ENCODE data around the gene RTN4R.
"Not testable (repeated sequence)": the region's sequence is repeated elsewhere in the genome, so short reads cannot be mapped to it uniquely, and the experiment has no call there.

RTN4R gene

GRCh38 chr22:20268279-20269012, at the start of gene RTN4R:
Gene RTN4R (minus strand): TSS chr22:20268318. CDS start chr22:20268092, 226 bp downstream.
- DNase-seq (ENCODE audit: low read depth, low spot score), result no peak
- H3K27ac ChIP-seq, result peak within 1 kb of the TSS; percentile 43

- H3K27ac ChIP-seq; DNase-seq (ENCODE audit: low read depth, low spot score): not testable (repeated sequence)
Observed at GRCh38 chr22:20317402-20318042, 49.4 kb upstream of the RTN4R start.

GRCh38 chr22:20316844-20317401, 48.8 kb upstream of the RTN4R start:
- H3K27ac ChIP-seq, result no peak overlapping the region
- DNase-seq (ENCODE audit: low read depth, low spot score), result no peak

GRCh38 chr22:20316217-20316843, 48.2 kb upstream of the RTN4R start:
- no peak for DNase-seq (ENCODE audit: low read depth, low spot score)
- H3K27ac ChIP-seq, result no peak overlapping the region

- H3K27ac ChIP-seq, result no peak overlapping the region
- no peak for DNase-seq (ENCODE audit: low read depth, low spot score)
Observed at GRCh38 chr22:20315337-20316216, 47.5 kb upstream of the RTN4R start.

GRCh38 chr22:20314741-20315336, 46.7 kb upstream of the RTN4R start:
- not testable (repeated sequence) for H3K27ac ChIP-seq; DNase-seq (ENCODE audit: low read depth, low spot score)

- not testable (repeated sequence) for H3K27ac ChIP-seq; DNase-seq (ENCODE audit: low read depth, low spot score)
Observed at GRCh38 chr22:20314206-20314605, 46.1 kb upstream of the RTN4R start.

- not testable (repeated sequence) for DNase-seq (ENCODE audit: low read depth, low spot score); H3K27ac ChIP-seq
Observed at GRCh38 chr22:20313306-20314077, 45.4 kb upstream of the RTN4R start.

GRCh38 chr22:20312396-20313191, 44.5 kb upstream of the RTN4R start:
- no peak for DNase-seq (ENCODE audit: low read depth, low spot score)
- H3K27ac ChIP-seq, result no peak overlapping the region

GRCh38 chr22:20311249-20312062, 43.3 kb upstream of the RTN4R start:
- DNase-seq (ENCODE audit: low read depth, low spot score); H3K27ac ChIP-seq: not testable (repeated sequence)

- H3K27ac ChIP-seq; DNase-seq (ENCODE audit: low read depth, low spot score): not testable (repeated sequence)
Observed at GRCh38 chr22:20310773-20311172, 42.7 kb upstream of the RTN4R start.

GRCh38 chr22:20310180-20310579, 42.1 kb upstream of the RTN4R start:
- not testable (repeated sequence) for H3K27ac ChIP-seq; DNase-seq (ENCODE audit: low read depth, low spot score)

- H3K27ac ChIP-seq; DNase-seq (ENCODE audit: low read depth, low spot score): not testable (repeated sequence)
Observed at GRCh38 chr22:20308806-20309650, 40.9 kb upstream of the RTN4R start.

GRCh38 chr22:20307448-20308447, 39.6 kb upstream of the RTN4R start:
- not testable (repeated sequence) for DNase-seq (ENCODE audit: low read depth, low spot score); H3K27ac ChIP-seq

Measured in epithelial cell of prostate (primary cell).